ENCODE measurements around the gene EMP1. TPM values are rescaled to one million over a fixed set of nuclear protein-coding genes. Genes with fewer than 3 reads are reported as not detected.

The EMP1 gene
- total and polyA plus RNA-seq, 2 of the 13 experiments (the other 11 are each of a cell fraction or from before 2014, with no cell fraction given) = 0.13 to 0.61 TPM

GRCh38 chr12:13255792-13256691 lies 59.5 kb downstream of the EMP1 start (continued):
- TF ChIP-seq, protein P1, sequence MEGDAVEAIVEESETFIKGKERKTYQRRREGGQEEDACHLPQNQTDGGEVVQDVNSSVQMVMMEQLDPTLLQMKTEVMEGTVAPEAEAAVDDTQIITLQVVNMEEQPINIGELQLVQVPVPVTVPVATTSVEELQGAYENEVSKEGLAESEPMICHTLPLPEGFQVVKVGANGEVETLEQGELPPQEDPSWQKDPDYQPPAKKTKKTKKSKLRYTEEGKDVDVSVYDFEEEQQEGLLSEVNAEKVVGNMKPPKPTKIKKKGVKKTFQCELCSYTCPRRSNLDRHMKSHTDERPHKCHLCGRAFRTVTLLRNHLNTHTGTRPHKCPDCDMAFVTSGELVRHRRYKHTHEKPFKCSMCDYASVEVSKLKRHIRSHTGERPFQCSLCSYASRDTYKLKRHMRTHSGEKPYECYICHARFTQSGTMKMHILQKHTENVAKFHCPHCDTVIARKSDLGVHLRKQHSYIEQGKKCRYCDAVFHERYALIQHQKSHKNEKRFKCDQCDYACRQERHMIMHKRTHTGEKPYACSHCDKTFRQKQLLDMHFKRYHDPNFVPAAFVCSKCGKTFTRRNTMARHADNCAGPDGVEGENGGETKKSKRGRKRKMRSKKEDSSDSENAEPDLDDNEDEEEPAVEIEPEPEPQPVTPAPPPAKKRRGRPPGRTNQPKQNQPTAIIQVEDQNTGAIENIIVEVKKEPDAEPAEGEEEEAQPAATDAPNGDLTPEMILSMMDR (CRISPR knock-in tag; IDR thresholded peaks at IDR 0.05) = peak; percentile 96
- TF ChIP-seq ZNF7 (CRISPR knock-in tag; IDR thresholded peaks at IDR 0.05) (no peak), ZNF891 (CRISPR knock-in tag; IDR thresholded peaks at IDR 0.05) (no peak), KDM2A (CRISPR knock-in tag; IDR thresholded peaks at IDR 0.05; ENCODE audit: borderline replicate concordance, low read depth) (peak; percentile 66; the same call in 1 of the 2 replicates), RFX5 (IDR thresholded peaks at IDR 0.05; ENCODE audit: low read depth, low read length) (no peak), ZNF558 (CRISPR knock-in tag; IDR thresholded peaks at IDR 0.05; ENCODE audit: borderline replicate concordance) (no peak), HMGXB4 (CRISPR knock-in tag; IDR thresholded peaks at IDR 0.05; ENCODE audit: borderline replicate concordance in 1 of 2, low read depth in 1 of 2) (peak in 1 of 2 experiments; percentile 79; a peak in 3 of 4 replicates), FOXK1 (CRISPR knock-in tag; IDR thresholded peaks at IDR 0.05; ENCODE audit: borderline replicate concordance, low read depth) (peak; percentile 40; the same call in 1 of the 2 replicates), UBTF (CRISPR knock-in tag; IDR thresholded peaks at IDR 0.05) (0 out of 2 replicates have a peak, but pooled peaks have one; percentile 22), ZNF235 (CRISPR knock-in tag; IDR thresholded peaks at IDR 0.05; ENCODE audit: borderline replicate concordance) (no peak), HOXA5 (CRISPR knock-in tag; IDR thresholded peaks at IDR 0.05) (no peak)
- TF ChIP-seq, protein P2, sequence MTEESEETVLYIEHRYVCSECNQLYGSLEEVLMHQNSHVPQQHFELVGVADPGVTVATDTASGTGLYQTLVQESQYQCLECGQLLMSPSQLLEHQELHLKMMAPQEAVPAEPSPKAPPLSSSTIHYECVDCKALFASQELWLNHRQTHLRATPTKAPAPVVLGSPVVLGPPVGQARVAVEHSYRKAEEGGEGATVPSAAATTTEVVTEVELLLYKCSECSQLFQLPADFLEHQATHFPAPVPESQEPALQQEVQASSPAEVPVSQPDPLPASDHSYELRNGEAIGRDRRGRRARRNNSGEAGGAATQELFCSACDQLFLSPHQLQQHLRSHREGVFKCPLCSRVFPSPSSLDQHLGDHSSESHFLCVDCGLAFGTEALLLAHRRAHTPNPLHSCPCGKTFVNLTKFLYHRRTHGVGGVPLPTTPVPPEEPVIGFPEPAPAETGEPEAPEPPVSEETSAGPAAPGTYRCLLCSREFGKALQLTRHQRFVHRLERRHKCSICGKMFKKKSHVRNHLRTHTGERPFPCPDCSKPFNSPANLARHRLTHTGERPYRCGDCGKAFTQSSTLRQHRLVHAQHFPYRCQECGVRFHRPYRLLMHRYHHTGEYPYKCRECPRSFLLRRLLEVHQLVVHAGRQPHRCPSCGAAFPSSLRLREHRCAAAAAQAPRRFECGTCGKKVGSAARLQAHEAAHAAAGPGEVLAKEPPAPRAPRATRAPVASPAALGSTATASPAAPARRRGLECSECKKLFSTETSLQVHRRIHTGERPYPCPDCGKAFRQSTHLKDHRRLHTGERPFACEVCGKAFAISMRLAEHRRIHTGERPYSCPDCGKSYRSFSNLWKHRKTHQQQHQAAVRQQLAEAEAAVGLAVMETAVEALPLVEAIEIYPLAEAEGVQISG (CRISPR knock-in tag; IDR thresholded peaks at IDR 0.05) = peak; percentile 70
- TF ChIP-seq, protein P3, sequence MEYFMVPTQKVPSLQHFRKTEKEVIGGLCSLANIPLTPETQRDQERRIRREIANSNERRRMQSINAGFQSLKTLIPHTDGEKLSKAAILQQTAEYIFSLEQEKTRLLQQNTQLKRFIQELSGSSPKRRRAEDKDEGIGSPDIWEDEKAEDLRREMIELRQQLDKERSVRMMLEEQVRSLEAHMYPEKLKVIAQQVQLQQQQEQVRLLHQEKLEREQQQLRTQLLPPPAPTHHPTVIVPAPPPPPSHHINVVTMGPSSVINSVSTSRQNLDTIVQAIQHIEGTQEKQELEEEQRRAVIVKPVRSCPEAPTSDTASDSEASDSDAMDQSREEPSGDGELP (IDR thresholded peaks at IDR 0.05; ENCODE audit: borderline replicate concordance, low read depth) = peak; percentile 13; the same call in 1 of the 2 replicates
- TF ChIP-seq, protein P4, sequence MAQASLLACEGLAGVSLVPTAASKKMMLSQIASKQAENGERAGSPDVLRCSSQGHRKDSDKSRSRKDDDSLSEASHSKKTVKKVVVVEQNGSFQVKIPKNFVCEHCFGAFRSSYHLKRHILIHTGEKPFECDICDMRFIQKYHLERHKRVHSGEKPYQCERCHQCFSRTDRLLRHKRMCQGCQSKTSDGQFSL (CRISPR knock-in tag; IDR thresholded peaks at IDR 0.05) = 0 out of 2 replicates have a peak, but pooled peaks have one; percentile 37

Measured in HepG2 (cell line).